GM21515 (cell line): ENCODE data around the gene EPB41.

Source experiments
- ATAC-seq: cut with Tn5 transposase; IDR thresholded peaks from one replicate; pipeline ENCODE4 v1.9.1; 2021; ENCODE audit not compliant: unreplicated experiment

Gene EPB41

DNA sequence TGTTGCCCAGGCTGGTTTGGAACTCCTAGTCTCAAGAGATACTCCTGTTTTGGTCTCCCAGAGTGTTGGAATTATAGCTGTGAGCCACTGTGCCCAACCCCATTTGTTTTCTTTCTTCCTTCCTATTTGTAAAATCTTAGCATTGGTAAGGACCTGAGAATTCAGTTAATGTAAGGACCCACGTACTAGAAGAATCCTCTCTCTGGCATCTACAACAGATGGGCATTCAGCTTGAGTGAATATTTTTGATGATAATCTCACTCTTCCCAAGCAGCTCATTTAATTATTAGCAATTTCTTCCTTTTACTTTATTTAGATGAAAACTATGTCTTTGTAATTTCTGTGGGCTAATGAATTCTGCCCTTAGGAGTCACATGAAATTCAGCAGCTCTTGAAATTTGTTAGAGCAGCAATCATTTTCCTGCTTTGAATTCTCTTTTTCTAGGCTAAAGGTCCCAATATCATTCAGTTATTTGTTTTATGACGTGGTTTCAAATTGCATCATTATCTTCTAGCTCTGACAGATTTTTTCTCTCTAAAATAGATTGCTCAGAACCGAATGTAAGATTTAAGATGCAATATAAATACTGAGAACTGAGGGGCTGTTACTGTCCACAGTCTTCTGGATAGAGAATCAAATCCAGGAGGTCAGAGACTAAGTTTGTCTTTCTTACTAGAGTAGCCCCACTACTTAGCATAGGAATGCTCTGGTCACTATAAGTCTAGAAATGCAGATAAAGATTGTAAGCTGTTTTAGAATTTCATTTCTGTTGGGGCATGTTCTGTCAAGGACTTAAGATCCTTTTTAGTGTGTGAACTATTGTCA, 59.4 kb downstream of the EPB41 start:
- ATAC-seq: no peak

DNA sequence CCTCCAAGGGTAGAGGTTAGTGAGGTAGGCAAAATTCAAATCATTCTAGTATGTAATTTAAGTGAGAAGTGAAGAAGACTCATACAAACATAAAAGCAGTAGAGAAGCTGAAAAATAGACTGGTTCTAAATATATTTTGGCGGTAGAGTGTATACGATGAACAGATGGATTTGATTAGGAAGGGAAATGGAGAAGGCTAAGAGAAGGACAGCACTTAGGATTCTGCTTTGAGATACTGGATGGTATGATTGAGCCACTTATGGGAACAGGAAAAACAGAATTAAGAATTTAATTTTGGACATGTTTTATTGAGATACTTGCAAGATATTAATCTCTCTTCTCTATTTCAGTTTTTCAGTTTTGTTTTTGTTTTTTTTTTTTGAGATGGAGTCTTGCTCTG, 60.1 kb downstream of the EPB41 start:
- no peak for ATAC-seq

DNA sequence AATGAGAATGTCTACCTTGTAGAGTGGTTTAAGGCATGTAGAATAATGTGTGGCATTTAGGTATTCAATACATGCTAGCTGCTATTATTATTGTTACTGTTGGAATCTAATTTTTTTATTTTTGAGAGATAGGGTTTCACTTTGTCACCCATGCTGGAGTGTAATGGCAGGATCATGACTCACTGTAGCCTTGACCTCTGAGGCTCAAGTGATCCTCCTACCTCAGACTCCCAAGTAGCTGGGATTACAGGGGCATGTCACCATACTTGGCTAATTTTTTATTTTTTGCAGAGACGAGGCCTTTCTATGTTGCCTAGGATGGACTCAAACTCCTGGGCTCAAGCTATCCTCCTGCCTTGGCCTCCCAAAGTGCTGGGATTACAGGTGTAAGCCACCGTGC, 61.9 kb downstream of the EPB41 start:
- ATAC-seq: no peak

DNA sequence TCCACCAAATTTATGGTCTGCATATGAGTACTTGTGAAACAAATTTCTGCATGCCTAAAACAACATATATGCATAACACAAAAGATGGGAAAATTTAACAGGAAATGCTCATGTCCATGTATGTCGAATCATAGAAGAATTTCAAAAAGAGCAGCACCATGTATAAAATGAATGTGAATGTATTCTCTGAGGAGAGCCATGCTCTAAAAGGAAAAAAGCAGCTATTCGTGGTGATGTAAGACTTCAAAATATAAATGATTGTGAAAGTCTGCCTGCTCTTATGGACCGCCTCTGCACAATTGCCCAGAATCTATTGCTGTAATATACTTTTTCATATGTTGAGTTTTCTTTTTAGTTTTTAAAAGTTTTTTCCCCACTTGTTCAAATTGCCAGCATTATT, 66.8 kb downstream of the EPB41 start:
- ATAC-seq: no peak

DNA sequence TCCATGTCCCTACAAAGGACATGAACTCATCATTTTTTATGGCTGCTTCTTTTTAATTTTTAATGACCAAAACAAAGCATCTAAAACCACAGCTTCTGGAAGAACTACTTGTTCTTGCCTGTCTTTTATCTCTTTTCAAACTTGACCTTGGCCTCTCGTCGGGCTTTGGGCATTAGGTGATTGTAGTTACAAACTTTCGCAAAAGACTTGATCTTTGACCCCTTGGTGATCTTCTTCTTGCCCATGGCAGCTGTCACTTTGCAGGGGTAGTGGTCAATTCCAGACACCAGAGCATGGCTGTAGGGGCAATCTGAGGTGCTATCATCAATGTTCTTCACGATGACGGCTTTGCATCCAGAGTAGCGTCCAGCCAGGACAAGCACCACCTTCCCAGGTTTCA, 67.8 kb downstream of the EPB41 start:
- no peak for ATAC-seq

DNA sequence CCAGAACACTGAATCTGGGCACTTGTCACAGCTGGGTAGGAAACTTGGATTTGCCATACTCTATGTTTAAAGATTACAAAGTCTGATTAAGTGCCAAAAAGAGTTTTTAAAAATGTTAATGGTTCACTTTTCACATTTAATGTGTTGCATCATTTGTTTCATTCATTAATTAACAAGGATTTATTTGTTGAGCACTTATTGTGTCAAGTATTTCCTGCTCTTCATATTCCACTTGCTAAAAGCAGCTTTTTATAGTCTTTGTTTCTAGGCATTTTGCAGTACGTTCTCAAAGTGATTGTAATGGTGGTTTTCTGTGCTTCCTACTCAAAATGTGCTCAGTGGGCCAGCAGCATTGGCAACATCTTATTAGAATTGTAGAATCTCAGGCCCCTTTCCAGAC, 68.7 kb downstream of the EPB41 start:
- no peak for ATAC-seq

DNA sequence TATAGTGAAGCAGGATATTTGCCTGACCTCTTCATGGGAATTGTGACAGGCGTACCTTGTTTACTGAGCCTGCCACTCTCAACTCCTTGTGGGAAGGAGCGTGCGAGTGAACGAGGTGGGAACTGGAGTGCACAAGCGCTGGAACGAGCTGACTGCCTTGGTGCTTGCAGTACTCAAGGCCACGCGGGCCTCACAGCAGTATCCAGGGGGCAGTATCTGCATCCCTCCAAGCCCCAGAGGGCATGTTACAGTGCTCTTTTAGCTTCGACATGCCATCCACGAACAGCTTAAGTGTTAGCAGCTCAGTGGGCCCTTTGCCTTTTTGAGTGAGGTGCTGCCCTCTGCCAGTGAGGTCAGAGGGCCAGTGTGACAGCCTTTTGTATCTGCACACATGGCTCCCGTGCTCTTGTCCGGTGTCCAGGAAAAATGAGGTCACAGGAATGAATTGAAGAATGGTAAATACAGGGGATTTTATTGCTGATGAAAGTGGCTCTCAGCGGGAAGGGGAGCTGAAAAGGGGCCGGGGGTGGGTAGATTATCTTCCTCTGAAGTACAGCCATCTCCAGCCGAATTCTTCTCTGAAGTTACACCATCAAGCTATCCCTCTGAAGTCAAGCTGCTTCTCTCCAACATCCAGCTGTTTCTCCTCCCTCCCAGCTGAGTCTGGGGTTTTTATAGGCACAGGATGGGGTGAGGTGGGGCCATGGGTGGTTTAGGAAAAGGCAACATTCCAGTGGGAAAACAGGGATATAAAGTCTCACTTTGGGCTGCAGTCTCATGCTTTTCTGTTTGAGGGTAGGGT, 69.3 kb downstream of the EPB41 start:
- ATAC-seq: no peak

DNA sequence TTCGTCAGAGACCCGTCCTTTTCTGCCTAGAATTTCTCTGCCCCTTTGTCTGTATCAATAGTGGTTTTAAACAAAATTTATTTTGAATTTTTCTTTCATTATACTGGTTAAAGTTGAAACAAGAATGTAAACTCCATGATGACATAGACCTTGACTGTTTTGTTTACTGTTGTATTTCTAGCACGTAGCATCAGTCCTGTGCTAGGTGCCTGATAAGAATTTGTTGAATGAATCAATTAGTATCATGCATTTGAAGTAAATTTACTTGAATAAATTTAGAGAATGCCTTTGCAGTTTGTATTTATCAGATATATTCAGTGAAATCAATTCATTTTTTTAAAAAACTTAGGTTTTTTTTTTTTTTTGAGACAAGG, 69.9 kb downstream of the EPB41 start:
- ATAC-seq: no peak

DNA sequence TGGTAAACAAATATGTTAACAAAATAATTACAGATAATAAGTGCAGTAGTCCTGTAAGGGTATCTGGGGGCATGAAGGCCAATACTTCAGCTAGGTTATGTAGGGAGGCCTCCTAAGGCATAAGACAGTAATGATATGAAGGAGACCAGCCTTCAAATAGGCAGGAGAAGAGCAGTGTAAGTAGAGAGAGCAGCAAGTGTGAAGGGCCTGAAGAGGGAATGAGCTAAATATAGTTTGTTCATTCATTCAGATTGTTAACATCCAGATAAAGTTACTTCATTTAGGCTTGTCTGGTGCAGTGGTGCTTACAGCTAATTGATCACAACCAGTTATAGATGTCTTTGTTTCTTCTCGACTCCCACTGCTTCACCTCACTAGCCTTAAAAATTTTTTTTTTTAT, 71.1 kb downstream of the EPB41 start:
- ATAC-seq: no peak

DNA sequence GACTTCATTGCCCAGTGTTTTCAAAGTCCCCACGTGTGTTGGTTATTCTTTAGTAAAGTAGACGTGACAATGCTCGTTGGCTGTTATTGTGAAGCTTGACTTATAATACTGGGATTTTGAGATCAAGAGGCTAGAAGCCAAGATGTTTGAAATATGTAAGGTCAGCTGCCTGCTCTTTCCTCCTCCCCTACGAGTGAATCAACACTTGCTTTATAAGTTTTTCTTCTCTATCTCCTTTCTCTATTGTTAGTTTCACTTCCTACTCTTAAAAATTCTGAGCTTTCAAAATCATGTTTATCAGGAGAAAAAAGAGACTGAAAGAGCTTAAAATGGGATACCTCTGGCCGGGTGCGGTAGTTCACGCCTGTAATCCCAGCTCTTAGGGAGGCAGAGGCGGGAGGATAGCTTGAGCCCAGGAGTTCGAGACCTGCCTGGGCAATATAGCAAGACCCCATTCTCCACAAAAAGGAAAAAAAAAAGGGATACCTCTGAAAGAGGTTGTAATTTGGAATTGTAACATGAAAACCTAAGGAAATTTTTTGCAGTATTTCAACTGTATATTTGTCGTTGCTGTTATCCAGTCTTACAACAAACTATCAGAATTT, 72.0 kb downstream of the EPB41 start:
- ATAC-seq: no peak

DNA sequence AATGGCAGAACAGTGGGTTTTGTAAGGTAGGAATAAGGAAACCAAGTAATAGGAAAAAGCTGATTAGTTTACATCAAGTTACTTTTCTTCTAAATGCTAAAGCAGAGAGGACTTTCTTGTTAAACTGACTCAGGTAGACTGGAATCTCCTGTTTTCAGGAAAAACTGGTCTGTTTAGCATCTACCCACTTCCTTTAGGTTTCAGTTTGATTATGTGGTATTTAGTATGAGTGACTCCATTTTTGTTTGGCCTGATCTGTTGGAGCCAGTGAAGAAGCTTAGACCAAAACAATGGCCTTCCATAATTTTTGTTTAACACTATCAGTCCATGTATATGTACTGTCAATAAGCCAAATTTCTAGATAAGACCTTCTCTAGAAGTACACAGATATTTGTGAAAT, 88.4 kb downstream of the EPB41 start:
- no peak for ATAC-seq

DNA sequence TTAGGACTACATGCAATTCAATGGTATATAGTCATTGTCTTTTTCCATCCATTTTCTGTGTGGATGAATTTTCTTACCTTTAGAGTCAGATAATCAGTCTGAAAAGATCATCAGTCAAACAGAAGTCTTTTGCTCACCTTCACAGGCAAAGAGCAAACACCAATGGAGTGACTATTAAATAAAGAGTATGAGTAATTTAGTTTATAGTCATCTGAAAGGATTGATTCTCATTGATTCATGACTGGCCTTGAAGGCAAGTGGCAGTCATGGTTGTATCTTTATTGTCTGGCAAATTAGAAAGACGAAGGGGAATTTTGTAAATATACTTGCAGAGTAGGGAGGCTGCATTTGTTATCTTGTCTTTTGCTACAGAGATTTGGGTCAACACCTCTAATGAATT, 89.9 kb downstream of the EPB41 start:
- ATAC-seq: no peak

DNA sequence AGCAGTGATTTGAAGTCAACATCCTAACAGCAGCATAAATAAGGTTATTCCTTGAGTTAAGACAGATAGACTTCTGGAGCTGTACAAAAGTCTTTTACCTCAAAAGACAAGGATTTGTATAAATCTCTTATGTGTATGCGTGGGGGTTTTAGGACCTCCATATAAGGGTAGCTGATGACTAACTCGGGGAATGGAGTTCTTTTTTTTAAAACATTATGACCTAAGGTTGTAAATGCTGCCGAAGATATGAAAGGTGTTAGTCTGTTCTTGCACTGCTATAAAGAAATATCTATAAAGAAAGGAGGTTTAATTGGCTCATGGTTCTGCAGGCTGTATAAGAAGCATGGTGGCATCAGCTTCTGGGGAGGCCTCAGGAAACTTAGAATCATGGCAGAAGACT, 90.4 kb downstream of the EPB41 start:
- ATAC-seq: no peak

DNA sequence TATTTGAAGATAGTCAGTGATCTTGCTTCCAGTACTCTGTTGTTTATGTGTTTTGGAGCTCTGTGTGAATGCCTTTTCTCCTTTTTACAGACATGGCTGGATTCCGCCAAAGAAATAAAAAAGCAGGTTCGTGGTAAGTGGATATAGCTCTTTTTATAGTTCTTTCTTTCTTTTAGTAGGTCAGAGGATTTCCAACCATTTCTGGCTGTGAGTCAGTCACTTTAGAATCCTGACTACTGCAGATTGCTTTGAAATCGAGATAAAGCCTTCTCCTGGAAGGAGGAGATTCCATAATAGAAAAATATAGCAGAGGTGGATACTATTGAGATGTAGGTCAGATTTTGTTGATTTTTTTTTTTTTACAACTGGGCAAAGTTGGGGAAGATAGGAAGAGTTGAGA, 97.4 kb downstream of the EPB41 start:
- no peak for ATAC-seq

DNA sequence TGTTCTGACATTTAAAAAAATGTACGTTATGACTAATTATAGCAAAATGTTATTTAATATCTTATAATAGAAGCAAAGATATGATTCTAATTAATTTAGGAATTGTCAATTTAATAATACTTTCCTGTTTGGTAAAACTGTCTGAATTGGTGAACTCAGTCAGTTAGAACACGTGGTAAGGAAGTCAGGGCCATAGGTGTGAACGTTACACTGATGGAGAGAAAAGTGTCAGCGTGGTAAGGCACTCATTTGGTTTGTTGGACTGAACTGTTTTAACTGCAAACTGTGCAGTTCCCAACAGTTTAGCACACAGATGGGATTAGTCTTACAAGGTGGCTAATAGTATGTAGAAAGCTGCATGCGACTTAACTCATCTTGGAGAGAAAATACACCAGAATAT, 102.9 kb downstream of the EPB41 start:
- ATAC-seq: no peak

DNA sequence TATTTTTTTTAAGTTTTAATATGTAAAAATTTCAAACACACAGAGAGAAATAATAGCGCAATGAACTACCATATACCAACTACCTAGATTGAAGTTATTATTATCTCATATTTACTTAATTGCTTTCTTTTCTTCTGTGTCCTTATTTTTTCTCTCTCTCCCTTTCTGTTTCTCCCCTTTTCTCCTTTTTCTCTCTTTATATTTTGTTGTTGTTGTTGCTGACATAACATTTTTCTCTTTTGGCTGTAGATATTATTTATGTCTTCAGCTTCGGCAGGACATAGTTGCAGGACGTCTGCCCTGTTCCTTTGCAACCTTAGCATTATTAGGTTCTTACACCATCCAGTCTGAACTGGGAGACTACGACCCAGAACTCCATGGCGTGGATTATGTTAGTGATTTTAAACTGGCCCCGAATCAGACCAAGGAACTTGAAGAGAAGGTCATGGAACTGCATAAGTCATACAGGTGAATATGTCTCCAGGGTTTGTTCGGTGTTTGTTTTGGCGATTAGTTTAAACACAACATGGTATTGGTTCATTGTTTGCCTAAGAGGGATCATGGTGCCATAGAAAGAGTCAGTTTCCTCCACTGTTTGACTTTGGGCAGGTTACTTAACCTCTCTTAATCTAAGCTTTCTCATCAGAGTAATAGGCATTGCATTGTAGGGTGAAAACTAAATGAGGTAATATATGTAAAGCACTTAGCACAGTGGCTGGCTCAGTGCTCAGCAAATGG, 103.8 kb downstream of the EPB41 start:
- no peak for ATAC-seq

DNA sequence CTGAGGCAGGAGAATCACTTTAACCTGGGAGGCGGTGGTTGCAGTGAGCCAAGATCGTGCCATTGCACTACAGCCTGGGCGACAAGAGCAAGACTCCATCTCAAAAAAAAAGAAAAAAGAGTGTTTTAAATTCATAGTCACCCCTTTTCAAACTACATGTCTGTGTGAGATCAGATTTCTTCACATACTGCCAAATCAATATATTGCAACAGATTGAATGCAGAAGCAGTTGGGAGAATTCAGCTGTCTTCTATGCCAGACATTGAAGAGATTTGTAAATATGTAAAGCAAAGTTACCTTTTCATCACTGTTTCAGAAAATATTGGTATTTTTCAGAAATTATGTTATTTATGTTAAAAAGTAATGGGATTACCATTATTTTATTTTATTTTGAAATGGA, 108.3 kb downstream of the EPB41 start:
- no peak for ATAC-seq

DNA sequence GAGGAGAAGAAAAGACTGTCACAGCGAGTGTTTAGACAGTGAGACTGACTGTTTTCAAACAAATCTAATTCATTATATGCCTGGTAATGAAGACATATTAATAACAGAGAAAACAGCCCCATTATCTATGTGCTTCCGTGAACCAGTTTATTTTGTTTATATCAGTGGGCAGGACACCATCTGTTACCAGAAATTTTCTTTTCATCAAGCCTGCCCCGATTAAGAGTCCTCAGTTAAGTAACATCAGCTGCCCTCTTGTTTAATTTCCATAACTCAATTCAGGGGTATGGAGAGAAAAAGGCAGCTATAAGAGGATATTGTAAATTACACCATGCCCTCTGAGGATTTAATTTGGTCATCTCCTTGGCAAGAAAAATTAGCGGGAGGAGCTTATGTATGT, 115.3 kb downstream of the EPB41 start:
- ATAC-seq: no peak

DNA sequence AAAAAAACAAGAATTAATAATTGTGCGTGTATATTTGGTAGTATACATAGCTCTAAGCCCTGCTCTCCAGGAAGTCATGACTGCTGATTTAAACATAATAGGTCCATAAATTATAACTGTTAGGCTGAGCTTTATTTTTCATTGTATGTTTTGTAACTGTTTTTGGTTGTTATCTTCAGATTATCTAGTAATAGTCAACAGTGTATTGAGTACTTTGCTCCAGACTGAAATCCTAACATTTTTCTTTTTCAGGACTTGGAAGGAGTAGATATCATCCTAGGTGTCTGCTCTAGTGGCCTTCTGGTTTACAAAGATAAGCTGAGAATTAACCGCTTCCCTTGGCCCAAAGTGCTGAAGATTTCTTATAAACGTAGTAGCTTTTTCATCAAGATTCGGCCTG, 118.5 kb downstream of the EPB41 start:
- no peak for ATAC-seq

DNA sequence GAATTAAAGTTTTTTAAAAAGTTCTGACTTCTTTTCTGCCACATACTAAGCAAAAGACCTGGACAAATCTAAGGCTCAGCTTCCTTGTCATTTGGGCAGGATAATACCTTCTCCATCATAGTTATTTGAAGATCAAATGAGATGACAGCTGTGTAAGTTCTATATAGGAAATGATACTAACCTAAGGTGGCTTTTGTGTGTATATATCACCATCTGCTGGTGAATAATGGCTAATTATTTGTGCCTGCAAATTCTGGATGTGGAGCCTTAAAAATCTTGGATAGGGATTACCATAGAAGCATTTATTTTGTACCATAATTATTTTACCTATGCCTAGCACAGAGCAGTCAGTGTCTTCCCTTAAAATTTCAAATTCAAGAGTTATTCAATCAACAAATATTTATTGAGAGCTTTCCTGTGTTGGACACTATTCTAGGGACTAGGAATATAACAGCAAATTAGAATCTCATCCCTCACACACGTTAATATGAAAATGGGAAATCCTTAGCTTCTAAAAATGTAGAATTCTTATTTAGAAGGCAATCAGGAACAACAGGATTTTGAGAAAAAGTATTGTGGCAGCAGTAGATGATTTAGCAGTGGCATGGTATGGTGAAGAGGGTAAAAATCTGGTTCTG, 119.6 kb downstream of the EPB41 start:
- ATAC-seq: no peak
